HG03060 (cell line): ENCODE results near the gene WDR83.
"Not testable (repeated sequence)": the region's sequence is repeated elsewhere in the genome, so short reads cannot be mapped to it uniquely, and the experiment has no call there.

ENCODE experiments used
- ATAC-seq: cut with Tn5 transposase; IDR thresholded peaks from one replicate; pipeline ENCODE4 v1.9.1; 2021; ENCODE audit warnings: low read depth, moderate number of reproducible peaks; ENCODE audit not compliant: unreplicated experiment

Gene WDR83

GRCh38 chr19:12666265-12667048 is at the start of gene WDR83, which contains the start of gene MAN2B1:
TSS of gene WDR83 (plus strand) at chr19:12666807. CDS start at chr19:12669791, 2,984 bp downstream.
TSS of gene MAN2B1 (minus strand) at chr19:12666742. CDS start at chr19:12666701, 41 bp downstream.
- ATAC-seq = no peak

- no peak for ATAC-seq
Measured at GRCh38 chr19:12617646-12618045, 49.0 kb upstream of the WDR83 start.

GRCh38 chr19:12621253-12622024 is 45.2 kb upstream of the WDR83 start:
- not testable (repeated sequence) for ATAC-seq

- no peak for ATAC-seq
Measured at GRCh38 chr19:12623361-12624031, 43.1 kb upstream of the WDR83 start.

GRCh38 chr19:12626958-12627357 is 39.6 kb upstream of the WDR83 start:
- no peak for ATAC-seq

- no peak for ATAC-seq
Measured at GRCh38 chr19:12628040-12629022, 38.3 kb upstream of the WDR83 start.

GRCh38 chr19:12629215-12629614 is 37.4 kb upstream of the WDR83 start:
- ATAC-seq = no peak

GRCh38 chr19:12636631-12637030 is 30.0 kb upstream of the WDR83 start:
- ATAC-seq = no peak

GRCh38 chr19:12638611-12639182 is 27.9 kb upstream of the WDR83 start:
- no peak for ATAC-seq

GRCh38 chr19:12639901-12640613 is 26.6 kb upstream of the WDR83 start:
- no peak for ATAC-seq

GRCh38 chr19:12641456-12641855 is 25.2 kb upstream of the WDR83 start:
- ATAC-seq = no peak

- no peak for ATAC-seq
Measured at GRCh38 chr19:12642506-12642905, 24.1 kb upstream of the WDR83 start.

- not testable (repeated sequence) for ATAC-seq
Measured at GRCh38 chr19:12643716-12644115, 22.9 kb upstream of the WDR83 start.

GRCh38 chr19:12646551-12646950 is 20.1 kb upstream of the WDR83 start:
- ATAC-seq = no peak

GRCh38 chr19:12647047-12647446 is 19.6 kb upstream of the WDR83 start:
- no peak for ATAC-seq

GRCh38 chr19:12647490-12648071 is 19.0 kb upstream of the WDR83 start:
- no peak for ATAC-seq

GRCh38 chr19:12648088-12648487 is 18.5 kb upstream of the WDR83 start:
- no peak for ATAC-seq

- no peak for ATAC-seq
Measured at GRCh38 chr19:12649941-12650340, 16.7 kb upstream of the WDR83 start.

- ATAC-seq = no peak
Measured at GRCh38 chr19:12652219-12652618, 14.4 kb upstream of the WDR83 start.
